ENCODE results near the gene FBXO38.

FBXO38 gene

DNA sequence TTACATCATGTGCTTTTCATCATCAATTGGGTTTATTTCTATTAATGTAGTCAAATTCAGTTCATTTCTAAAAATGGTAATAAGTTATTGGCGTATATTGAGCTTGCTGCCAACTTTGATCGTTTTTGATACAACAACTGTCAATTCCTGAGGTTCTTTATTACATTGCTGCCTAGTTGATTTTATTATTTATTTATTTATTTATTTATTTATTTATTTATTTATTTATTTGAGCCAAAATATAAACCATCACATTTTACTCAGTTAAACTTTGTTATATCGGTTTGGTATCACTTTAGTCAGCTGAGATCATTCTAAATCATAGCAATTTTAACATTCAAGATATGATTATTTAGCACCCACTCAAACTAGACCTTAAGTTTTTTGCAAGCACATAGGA lies 100.0 kb downstream of the FBXO38 start:
- Histone ChIP-seq H3K9me2 (ENCODE audit: low read depth, low read length) (no peaks in the 10 kb centered on the region), H3K79me2 (ENCODE audit: insufficient read depth, low read length) (no peaks in the 10 kb centered on the region), H3K4me1 (ENCODE audit: insufficient read depth, low read length, severe bottlenecking) (peaks cover 5% of the 10 kb centered on the region), H2AFZ (ENCODE audit: low read length) (no peak overlapping the region), H3K9me3 (ENCODE audit: low read length) (no peaks in the 10 kb centered on the region), H3K4me3 (ENCODE audit: low read depth, low read length, poor library complexity, severe bottlenecking) (no peak overlapping the region), H3K9ac (ENCODE audit: low read length) (no peak overlapping the region), H3F3A (ENCODE audit: insufficient read depth, low read length) (no peaks in the 10 kb centered on the region), H3K4me2 (ENCODE audit: low read length) (no peak overlapping the region), H3K27ac (ENCODE audit: low read depth, low read length, poor library complexity, severe bottlenecking) (no peak overlapping the region), H4K20me1 (ENCODE audit: insufficient read depth, low read length) (no peaks in the 10 kb centered on the region), H3K36me3 (ENCODE audit: insufficient read depth, low read length) (no peaks in the 10 kb centered on the region), H3K27me3 (ENCODE audit: insufficient read depth, low read length) (no peaks in the 10 kb centered on the region; the same call in 1 of the 2 replicates)
- TF ChIP-seq EZH2 (IDR thresholded peaks at IDR 0.05; ENCODE audit: borderline replicate concordance, low read length) = no peak
- TF ChIP-seq, protein P1, sequence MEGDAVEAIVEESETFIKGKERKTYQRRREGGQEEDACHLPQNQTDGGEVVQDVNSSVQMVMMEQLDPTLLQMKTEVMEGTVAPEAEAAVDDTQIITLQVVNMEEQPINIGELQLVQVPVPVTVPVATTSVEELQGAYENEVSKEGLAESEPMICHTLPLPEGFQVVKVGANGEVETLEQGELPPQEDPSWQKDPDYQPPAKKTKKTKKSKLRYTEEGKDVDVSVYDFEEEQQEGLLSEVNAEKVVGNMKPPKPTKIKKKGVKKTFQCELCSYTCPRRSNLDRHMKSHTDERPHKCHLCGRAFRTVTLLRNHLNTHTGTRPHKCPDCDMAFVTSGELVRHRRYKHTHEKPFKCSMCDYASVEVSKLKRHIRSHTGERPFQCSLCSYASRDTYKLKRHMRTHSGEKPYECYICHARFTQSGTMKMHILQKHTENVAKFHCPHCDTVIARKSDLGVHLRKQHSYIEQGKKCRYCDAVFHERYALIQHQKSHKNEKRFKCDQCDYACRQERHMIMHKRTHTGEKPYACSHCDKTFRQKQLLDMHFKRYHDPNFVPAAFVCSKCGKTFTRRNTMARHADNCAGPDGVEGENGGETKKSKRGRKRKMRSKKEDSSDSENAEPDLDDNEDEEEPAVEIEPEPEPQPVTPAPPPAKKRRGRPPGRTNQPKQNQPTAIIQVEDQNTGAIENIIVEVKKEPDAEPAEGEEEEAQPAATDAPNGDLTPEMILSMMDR (IDR thresholded peaks at IDR 0.05; ENCODE audit: low read length) = no peak

GRCh38 chr5:148484651-148485050 lies 100.9 kb downstream of the FBXO38 start:
- Histone ChIP-seq H3K4me2 (ENCODE audit: low read length) (no peak overlapping the region), H3K4me3 (ENCODE audit: low read depth, low read length, poor library complexity, severe bottlenecking) (no peak overlapping the region), H3K9me2 (ENCODE audit: low read depth, low read length) (no peaks in the 10 kb centered on the region), H2AFZ (ENCODE audit: low read length) (no peak overlapping the region), H4K20me1 (ENCODE audit: insufficient read depth, low read length) (no peaks in the 10 kb centered on the region), H3K27me3 (ENCODE audit: insufficient read depth, low read length) (no peaks in the 10 kb centered on the region; the same call in 1 of the 2 replicates), H3F3A (ENCODE audit: insufficient read depth, low read length) (no peaks in the 10 kb centered on the region), H3K36me3 (ENCODE audit: insufficient read depth, low read length) (no peaks in the 10 kb centered on the region), H3K9me3 (ENCODE audit: low read length) (no peaks in the 10 kb centered on the region), H3K79me2 (ENCODE audit: insufficient read depth, low read length) (no peaks in the 10 kb centered on the region), H3K27ac (ENCODE audit: low read depth, low read length, poor library complexity, severe bottlenecking) (no peak overlapping the region), H3K9ac (ENCODE audit: low read length) (no peak overlapping the region), H3K4me1 (ENCODE audit: insufficient read depth, low read length, severe bottlenecking) (peaks cover 5% of the 10 kb centered on the region)
- TF ChIP-seq, protein P1 (IDR thresholded peaks at IDR 0.05; ENCODE audit: low read length) = no peak

DNA sequence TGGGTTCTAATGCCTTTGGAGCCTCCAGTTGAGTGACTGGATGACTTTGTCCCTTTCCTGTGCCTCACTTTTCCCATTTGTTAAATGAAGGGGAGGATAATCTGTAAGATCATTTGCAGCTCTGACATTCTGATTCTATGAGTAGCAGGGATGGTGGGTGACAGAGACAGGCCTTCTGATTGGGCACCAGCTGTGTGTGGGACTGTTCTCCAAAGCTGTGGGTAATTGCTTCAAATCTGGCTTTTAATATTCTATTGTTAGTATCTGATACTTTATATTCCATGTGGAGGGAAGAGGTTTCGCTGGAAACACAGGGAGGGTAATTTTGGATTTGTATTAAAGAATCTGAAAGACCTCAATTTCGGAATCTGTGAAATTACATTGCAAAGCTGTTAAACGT lies 102.7 kb downstream of the FBXO38 start:
- H3K79me2 ChIP-seq (ENCODE audit: insufficient read depth, low read length) = no peaks in the 10 kb centered on the region
- H3K9me3 ChIP-seq (ENCODE audit: low read length) = no peaks in the 10 kb centered on the region
- H3K4me3 ChIP-seq (ENCODE audit: low read depth, low read length, poor library complexity, severe bottlenecking) = no peak overlapping the region
- peaks cover 5% of the 10 kb centered on the region for H3K4me1 ChIP-seq (ENCODE audit: insufficient read depth, low read length, severe bottlenecking)
- H3K9ac ChIP-seq (ENCODE audit: low read length) = no peak overlapping the region
- TF ChIP-seq, protein P1 (IDR thresholded peaks at IDR 0.05; ENCODE audit: low read length) = no peak
- no peak for TF ChIP-seq EZH2 (IDR thresholded peaks at IDR 0.05; ENCODE audit: borderline replicate concordance, low read length)
- no peak overlapping the region for H3K4me2 ChIP-seq (ENCODE audit: low read length)
- no peaks in the 10 kb centered on the region for H4K20me1 ChIP-seq (ENCODE audit: insufficient read depth, low read length)
- no peaks in the 10 kb centered on the region for H3K9me2 ChIP-seq (ENCODE audit: low read depth, low read length)
- H2AFZ ChIP-seq (ENCODE audit: low read length) = no peak overlapping the region
- H3K36me3 ChIP-seq (ENCODE audit: insufficient read depth, low read length) = no peaks in the 10 kb centered on the region
- H3K27ac ChIP-seq (ENCODE audit: low read depth, low read length, poor library complexity, severe bottlenecking) = no peak overlapping the region
- H3F3A ChIP-seq (ENCODE audit: insufficient read depth, low read length) = no peaks in the 10 kb centered on the region
- no peaks in the 10 kb centered on the region; the same call in 1 of the 2 replicates for H3K27me3 ChIP-seq (ENCODE audit: insufficient read depth, low read length)
